RWPE2 (cell line): ENCODE results near the gene NFIX.

Experiments used
- ATAC-seq: fragments of 200-7000 bp; cut with Tn5 transposase; 3 replicates; pipeline ENCODE4 v1.9.1; 2021; ENCODE audit warnings: low read depth
- DNase-seq: peaks from one replicate; pipeline ENCODE4 v3.0.0-alpha.2; 2020; ENCODE audit warnings: low spot score
- H3K27ac ChIP-seq: fragments of 450-650 bp; 2 replicates; pipeline ENCODE4 v1.5.1; 2017; ENCODE audit warnings: mild to moderate bottlenecking; ENCODE audit not compliant: poor library complexity, severe bottlenecking
- H3K27me3 ChIP-seq: fragments of 250-450 bp; sonication (Bioruptor Pico); 2 replicates; pipeline ENCODE4 v1.5.1; 2021; ENCODE audit warnings: mild to moderate bottlenecking, moderate library complexity; ENCODE audit not compliant: insufficient read depth, poor library complexity, severe bottlenecking
- H3K36me3 ChIP-seq: fragments of 250-450 bp; sonication (Bioruptor Pico); 2 replicates; pipeline ENCODE4 v1.5.1; 2020; ENCODE audit warnings: low read depth, mild to moderate bottlenecking, moderate library complexity
- H3K4me1 ChIP-seq: fragments of 250-450 bp; sonication (Bioruptor Pico); 2 replicates; pipeline ENCODE4 v1.5.1; 2021; ENCODE audit warnings: mild to moderate bottlenecking, moderate library complexity; ENCODE audit not compliant: insufficient read depth, poor library complexity, severe bottlenecking
- H3K4me3 ChIP-seq: fragments of 250-450 bp; sonication (Bioruptor Pico); 2 replicates; pipeline ENCODE4 v1.5.1; 2021; ENCODE audit warnings: mild to moderate bottlenecking, moderate library complexity; ENCODE audit not compliant: severe bottlenecking
- H3K9me3 ChIP-seq: fragments of 250-450 bp; sonication (Bioruptor Pico); 2 replicates; pipeline ENCODE4 v1.5.1; 2021; ENCODE audit warnings: mild to moderate bottlenecking, moderate library complexity; ENCODE audit not compliant: severe bottlenecking
- TF ChIP-seq, protein P1 (sequence below): fragments of 450-650 bp; IDR thresholded peaks from one replicate; pipeline ENCODE4 v1.5.1; 2017; ENCODE audit warnings: mild to moderate bottlenecking, moderate library complexity; ENCODE audit not compliant: poor library complexity, severe bottlenecking

The NFIX gene

GRCh38 chr19:13022859-13023636 lies 27.8 kb downstream of the NFIX start:
- H3K4me3 ChIP-seq = peak overlapping the region; percentile 26
- H3K4me1 ChIP-seq = peaks cover 34% of the 10 kb centered on the region
- peak; percentile 85 for DNase-seq
- H3K36me3 ChIP-seq = peaks cover 17% of the 10 kb centered on the region
- H3K27ac ChIP-seq = peak overlapping the region; percentile 84
- ATAC-seq = peak; percentile 52
- no peaks in the 10 kb centered on the region for H3K9me3 ChIP-seq
- TF ChIP-seq, protein P1, sequence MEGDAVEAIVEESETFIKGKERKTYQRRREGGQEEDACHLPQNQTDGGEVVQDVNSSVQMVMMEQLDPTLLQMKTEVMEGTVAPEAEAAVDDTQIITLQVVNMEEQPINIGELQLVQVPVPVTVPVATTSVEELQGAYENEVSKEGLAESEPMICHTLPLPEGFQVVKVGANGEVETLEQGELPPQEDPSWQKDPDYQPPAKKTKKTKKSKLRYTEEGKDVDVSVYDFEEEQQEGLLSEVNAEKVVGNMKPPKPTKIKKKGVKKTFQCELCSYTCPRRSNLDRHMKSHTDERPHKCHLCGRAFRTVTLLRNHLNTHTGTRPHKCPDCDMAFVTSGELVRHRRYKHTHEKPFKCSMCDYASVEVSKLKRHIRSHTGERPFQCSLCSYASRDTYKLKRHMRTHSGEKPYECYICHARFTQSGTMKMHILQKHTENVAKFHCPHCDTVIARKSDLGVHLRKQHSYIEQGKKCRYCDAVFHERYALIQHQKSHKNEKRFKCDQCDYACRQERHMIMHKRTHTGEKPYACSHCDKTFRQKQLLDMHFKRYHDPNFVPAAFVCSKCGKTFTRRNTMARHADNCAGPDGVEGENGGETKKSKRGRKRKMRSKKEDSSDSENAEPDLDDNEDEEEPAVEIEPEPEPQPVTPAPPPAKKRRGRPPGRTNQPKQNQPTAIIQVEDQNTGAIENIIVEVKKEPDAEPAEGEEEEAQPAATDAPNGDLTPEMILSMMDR = no peak
- no peaks in the 10 kb centered on the region for H3K27me3 ChIP-seq

DNA sequence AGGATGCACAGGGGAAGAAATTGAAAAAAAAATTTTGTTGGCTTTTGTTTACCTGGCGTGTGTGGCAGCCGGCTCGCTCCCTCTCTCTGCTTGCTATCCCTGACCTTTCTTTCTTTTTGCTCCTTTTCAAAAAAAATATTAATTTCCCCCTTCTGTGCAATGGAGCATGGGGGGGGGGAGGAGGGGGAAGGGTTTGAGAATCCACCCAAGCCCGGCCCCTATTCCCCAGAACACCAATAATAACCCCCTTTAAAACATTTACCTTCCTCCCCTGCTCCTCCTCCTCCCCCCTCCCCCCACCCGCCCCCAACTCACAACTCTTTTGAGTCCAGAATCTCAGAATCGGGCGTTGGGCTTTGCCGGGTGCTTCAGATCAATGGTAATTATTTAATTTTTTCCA lies 28.4 kb downstream of the NFIX start:
- TF ChIP-seq, protein P1 = no peak
- Histone ChIP-seq H3K4me3 (peak overlapping the region; percentile 28), H3K27me3 (no peaks in the 10 kb centered on the region), H3K27ac (peak overlapping the region; percentile 84), H3K4me1 (peaks cover 32% of the 10 kb centered on the region), H3K9me3 (no peaks in the 10 kb centered on the region), H3K36me3 (peaks cover 17% of the 10 kb centered on the region)
- no peak for ATAC-seq
- DNase-seq = no peak

DNA sequence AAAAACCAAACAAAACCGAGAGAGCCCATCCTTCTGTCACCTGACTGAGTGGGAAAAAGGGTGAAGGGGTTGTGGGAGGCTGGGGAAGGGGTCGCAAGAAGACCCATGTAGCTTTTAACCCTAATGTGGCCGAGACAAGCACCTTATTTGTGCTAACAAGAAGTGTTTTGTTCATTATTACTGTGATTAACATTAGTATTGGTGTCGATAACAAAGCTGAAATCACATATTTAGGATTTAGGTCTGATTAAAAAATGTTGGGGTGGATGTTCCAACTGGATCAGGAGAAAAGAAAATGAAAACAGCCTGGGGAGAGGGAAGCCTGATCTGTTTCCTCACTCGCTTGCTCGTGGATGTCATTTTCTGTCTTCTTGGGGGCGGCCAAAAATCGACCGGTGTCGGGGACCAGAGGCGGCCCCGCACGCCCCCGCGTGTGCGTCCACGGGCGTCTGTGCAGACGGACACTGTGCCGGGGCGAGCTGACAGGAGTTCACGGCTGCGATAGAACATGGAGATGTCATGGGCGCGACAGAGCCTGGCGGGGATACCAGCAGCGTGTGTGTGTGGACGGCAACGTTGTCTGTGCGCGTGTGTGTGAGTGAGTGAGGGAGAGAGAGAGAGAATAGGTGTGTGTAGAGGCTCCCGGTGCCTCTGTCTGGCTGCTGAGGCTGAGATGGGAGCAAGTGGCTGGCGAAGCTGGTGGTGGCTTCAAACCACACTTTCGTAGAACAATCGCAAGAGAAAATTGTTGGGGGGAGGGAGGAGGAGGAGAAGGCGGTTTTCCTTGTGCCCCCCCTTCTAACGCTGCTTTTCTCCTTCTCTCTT lies 29.1 kb downstream of the NFIX start:
- H3K27me3 ChIP-seq = no peaks in the 10 kb centered on the region
- peak overlapping the region; percentile 28 for H3K4me3 ChIP-seq
- peaks cover 27% of the 10 kb centered on the region for H3K4me1 ChIP-seq
- H3K27ac ChIP-seq = peak overlapping the region; percentile 84
- peak; percentile 35 for ATAC-seq
- peaks cover 22% of the 10 kb centered on the region for H3K36me3 ChIP-seq
- H3K9me3 ChIP-seq = no peaks in the 10 kb centered on the region
- TF ChIP-seq, protein P1 = no peak
- no peak for DNase-seq

- H3K27me3 ChIP-seq = no peaks in the 10 kb centered on the region
- H3K4me1 ChIP-seq = peaks cover 19% of the 10 kb centered on the region
- ATAC-seq = peak; percentile 18; the same call in 1 of the 3 replicates
- H3K4me3 ChIP-seq = peak overlapping the region; percentile 28
- H3K9me3 ChIP-seq = no peaks in the 10 kb centered on the region
- peak overlapping the region; percentile 84 for H3K27ac ChIP-seq
- TF ChIP-seq, protein P1 = no peak
- no peak for DNase-seq
- H3K36me3 ChIP-seq = peaks cover 24% of the 10 kb centered on the region
Observed at GRCh38 chr19:13024951-13025697, 29.8 kb downstream of the NFIX start.
